Measurements from ENCODE around the gene MDM2. TPM values are rescaled to one million over a fixed set of nuclear protein-coding genes. Genes with fewer than 3 reads are reported as not detected.

MDM2 gene
- total RNA-seq, 1 donor from 2014 or later: 113 TPM

- no peak for TF ChIP-seq CTCF (IDR thresholded peaks at IDR 0.05; ENCODE audit: unreplicated experiment)
- no peak overlapping the region for H3K27ac Mint-ChIP-seq (ENCODE audit: unreplicated experiment)
- no peak overlapping the region for H3K4me3 Mint-ChIP-seq (ENCODE audit: unreplicated experiment)
- H3K27me3 Mint-ChIP-seq (ENCODE audit: unreplicated experiment): no peaks in the 10 kb centered on the region
- no peak for DNase-seq (ENCODE audit: low spot score)
- H3K4me1 Mint-ChIP-seq (ENCODE audit: unreplicated experiment): peaks cover 5% of the 10 kb centered on the region
- peaks cover 25% of the 10 kb centered on the region for H3K36me3 Mint-ChIP-seq (ENCODE audit: low read depth, unreplicated experiment)
- H3K9me3 Mint-ChIP-seq (ENCODE audit: unreplicated experiment): no peaks in the 10 kb centered on the region
Measured at GRCh38 chr12:68827895-68828671, 20.1 kb downstream of the MDM2 start.

- Mint-ChIP-seq H3K4me3 (ENCODE audit: unreplicated experiment) (no peak overlapping the region), H3K4me1 (ENCODE audit: unreplicated experiment) (peaks cover 5% of the 10 kb centered on the region), H3K27ac (ENCODE audit: unreplicated experiment) (no peak overlapping the region), H3K27me3 (ENCODE audit: unreplicated experiment) (no peaks in the 10 kb centered on the region), H3K36me3 (ENCODE audit: low read depth, unreplicated experiment) (peaks cover 25% of the 10 kb centered on the region), H3K9me3 (ENCODE audit: unreplicated experiment) (no peaks in the 10 kb centered on the region)
- DNase-seq (ENCODE audit: low spot score): no peak
- TF ChIP-seq CTCF (IDR thresholded peaks at IDR 0.05; ENCODE audit: unreplicated experiment): no peak
Measured at GRCh38 chr12:68828672-68829068, 20.7 kb downstream of the MDM2 start.

GRCh38 chr12:68831272-68831671 lies 23.3 kb downstream of the MDM2 start:
- DNase-seq (ENCODE audit: low spot score): no peak
- Mint-ChIP-seq H3K27me3 (ENCODE audit: unreplicated experiment) (no peaks in the 10 kb centered on the region), H3K4me1 (ENCODE audit: unreplicated experiment) (peaks cover 8% of the 10 kb centered on the region), H3K4me3 (ENCODE audit: unreplicated experiment) (no peak overlapping the region), H3K9me3 (ENCODE audit: unreplicated experiment) (no peaks in the 10 kb centered on the region), H3K27ac (ENCODE audit: unreplicated experiment) (no peak overlapping the region), H3K36me3 (ENCODE audit: low read depth, unreplicated experiment) (peaks cover 16% of the 10 kb centered on the region)
- no peak for TF ChIP-seq CTCF (IDR thresholded peaks at IDR 0.05; ENCODE audit: unreplicated experiment)

GRCh38 chr12:68831751-68832503 lies 23.9 kb downstream of the MDM2 start:
- no peaks in the 10 kb centered on the region for H3K27me3 Mint-ChIP-seq (ENCODE audit: unreplicated experiment)
- H3K27ac Mint-ChIP-seq (ENCODE audit: unreplicated experiment): no peak overlapping the region
- H3K4me1 Mint-ChIP-seq (ENCODE audit: unreplicated experiment): peaks cover 8% of the 10 kb centered on the region
- DNase-seq (ENCODE audit: low spot score): no peak
- H3K9me3 Mint-ChIP-seq (ENCODE audit: unreplicated experiment): no peaks in the 10 kb centered on the region
- no peak for TF ChIP-seq CTCF (IDR thresholded peaks at IDR 0.05; ENCODE audit: unreplicated experiment)
- H3K4me3 Mint-ChIP-seq (ENCODE audit: unreplicated experiment): no peak overlapping the region
- peaks cover 16% of the 10 kb centered on the region for H3K36me3 Mint-ChIP-seq (ENCODE audit: low read depth, unreplicated experiment)

- H3K36me3 Mint-ChIP-seq (ENCODE audit: low read depth, unreplicated experiment): peaks cover 16% of the 10 kb centered on the region
- TF ChIP-seq CTCF (IDR thresholded peaks at IDR 0.05; ENCODE audit: unreplicated experiment): no peak
- no peak overlapping the region for H3K27ac Mint-ChIP-seq (ENCODE audit: unreplicated experiment)
Measured at GRCh38 chr12:68832504-68832867, 24.5 kb downstream of the MDM2 start.

More at GRCh38 chr12:68832504-68832867, 24.5 kb downstream of the MDM2 start:
- Mint-ChIP-seq H3K4me1 (ENCODE audit: unreplicated experiment) (peaks cover 8% of the 10 kb centered on the region), H3K4me3 (ENCODE audit: unreplicated experiment) (no peak overlapping the region), H3K9me3 (ENCODE audit: unreplicated experiment) (no peaks in the 10 kb centered on the region), H3K27me3 (ENCODE audit: unreplicated experiment) (no peaks in the 10 kb centered on the region)
- no peak for DNase-seq (ENCODE audit: low spot score)
